ENCODE data around the gene OR10C1.

GRCh38 chr6:29414588-29414987 is 24.5 kb upstream of the OR10C1 start, which contains the start of gene OR12D1:
- TF ChIP-seq CTCF (IDR thresholded peaks at IDR 0.05): peak; percentile 38
- no peak for TF ChIP-seq ZFX (IDR thresholded peaks at IDR 0.05; ENCODE audit: borderline replicate concordance)
